Lung (tissue), 13 donors: Measurements from ENCODE around the gene PHKB. TPM values are rescaled to one million over a fixed set of nuclear protein-coding genes. Genes with fewer than 3 reads are reported as not detected.

ENCODE experiments used
- ATAC-seq: fragments of 200-7000 bp; cut with Tn5 transposase; one replicate; pipeline ENCODE4 v1.9.1; 2020; ENCODE audit warnings: moderate number of reproducible peaks; ENCODE audit not compliant: insufficient read depth, low FRiP score
- DNase-seq, 3 donors: peaks; one replicate each; pipeline ENCODE4 v3.0.0-alpha.2; 2013 to 2017
- H3K27ac ChIP-seq, 2 donors: one replicate each; pipeline ENCODE4 v1.5.1; 2013; ENCODE audit warnings: mild to moderate bottlenecking in 2 of 2, moderate library complexity in 2 of 2, control low read depth in 1 of 2, inconsistent platforms in 1 of 2, low read depth in 1 of 2, low read length in 1 of 2
- H3K27me3 ChIP-seq, 3 donors: one replicate each; pipeline ENCODE4 v1.5.1; 2013; ENCODE audit warnings: low read length in 2 of 3; ENCODE audit not compliant: control insufficient read depth in 3 of 3, insufficient read depth in 3 of 3
- H3K36me3 ChIP-seq, 4 donors: one replicate each; pipeline ENCODE4 v1.5.1; 2013; ENCODE audit warnings: low read length in 4 of 4, mild to moderate bottlenecking in 1 of 4, moderate library complexity in 1 of 4; ENCODE audit not compliant: control insufficient read depth in 4 of 4, insufficient read depth in 4 of 4
- H3K4me1 ChIP-seq, 5 donors: one replicate each; pipeline ENCODE4 v1.5.1; 2013; ENCODE audit warnings: low read length in 5 of 5, mild to moderate bottlenecking in 2 of 5, moderate library complexity in 1 of 5; ENCODE audit not compliant: control insufficient read depth in 5 of 5, insufficient read depth in 5 of 5
- H3K4me3 ChIP-seq: one replicate; pipeline ENCODE4 v1.5.1; 2013; ENCODE audit warnings: mild to moderate bottlenecking, control low read depth, moderate library complexity
- H3K9ac ChIP-seq, 2 donors: one replicate each; pipeline ENCODE4 v1.5.1; 2013; ENCODE audit warnings: low read length in 2 of 2, control low read depth in 1 of 2; ENCODE audit not compliant: insufficient read depth in 1 of 2
- H3K9me3 ChIP-seq, 4 donors: one replicate each; pipeline ENCODE4 v1.5.1; 2013; ENCODE audit warnings: low read length in 3 of 4, mild to moderate bottlenecking in 1 of 4, moderate library complexity in 1 of 4; ENCODE audit not compliant: control insufficient read depth in 4 of 4, insufficient read depth in 3 of 4
- CTCF ChIP-seq: IDR thresholded peaks from 2 replicates; pipeline ENCODE4 v1.5.1; 2012; ENCODE audit warnings: mild to moderate bottlenecking; ENCODE audit errors: control extremely low read depth, extremely low read depth
- WGBS, 2 donors: extraction: QIAGEN DNeasy Blood & Tissue Kit; methylation state at CpG; one replicate each; pipeline ENCODE4 v1.1.7; 2013; 5-methylcytosine and 5-hydroxymethylcytosine counted together
- polyA plus RNA-seq, 2 donors: library from polyadenylated mRNA; stranded (reverse); fragments of 200-250 nt; gene quantifications; one replicate each; pipeline ENCODE4 v1.2.1, GENCODE V29; 2013
- small RNA-seq: library from RNA; depleted of rRNA; stranded (forward); fragments of <200 nt; gene quantifications from one replicate; pipeline ENCODE3, GENCODE V24; 2014; ENCODE audit warnings: low replicate concordance
- total RNA-seq, 2 donors: library from RNA; depleted of rRNA in 1 of 2; stranded (reverse); fragments of >200 nt in 1 of 2; gene quantifications; one replicate each; pipeline ENCODE4 v1.2.1, GENCODE V29; 2014 to 2021
- donor health status: control.
- donor health status: control.
- donor health status: Bipolar disorder and iron deficiency.
- donor health status: healthy.
- donor health status: DM: yes; HTN: yes; CAD: no.

Gene PHKB
- total and polyA plus RNA-seq, 4 donors, result 21.2 to 134 (median 49.6) TPM

- WGBS, 2 donors, result 75 to 77% methylated on average over 6 of the region's 6 CpGs
Measured at GRCh38 chr16:47734081-47734857, 273.1 kb downstream of the PHKB start.

DNA sequence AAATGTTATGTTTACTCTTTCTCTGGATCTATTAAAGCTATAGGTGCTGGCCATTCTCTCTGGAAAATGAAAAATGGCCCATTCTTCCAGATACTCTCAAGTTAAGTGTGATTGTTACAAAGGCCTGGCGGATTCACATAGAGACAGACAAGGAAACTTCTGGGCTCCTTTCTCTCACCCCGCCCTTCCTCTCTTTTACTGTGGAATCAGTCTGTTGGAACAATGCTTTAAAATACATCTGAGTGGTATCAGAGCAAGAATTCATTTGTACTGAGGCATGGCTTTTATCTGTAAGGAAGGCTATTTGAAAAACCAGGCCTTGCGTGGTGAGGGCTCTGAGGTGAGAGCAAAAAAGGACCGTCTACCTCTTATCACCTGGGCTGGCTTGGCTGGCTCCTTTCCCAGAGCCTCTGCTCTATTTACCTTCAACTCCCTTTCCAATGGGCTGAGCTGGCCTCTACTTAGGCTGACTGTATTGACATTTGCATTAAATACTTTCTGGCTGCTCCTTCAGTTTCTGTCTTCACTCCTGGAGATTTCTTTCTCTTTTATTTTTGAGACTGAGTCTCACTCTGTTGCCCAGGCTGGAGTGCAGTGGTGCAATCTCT lies 274.0 kb downstream of the PHKB start:
- Histone ChIP-seq H3K27me3 (no peaks in the 10 kb centered on the region), H3K36me3 (no peaks in the 10 kb centered on the region), H3K9me3 (peaks cover 0 to 3% (median under 1%) of the 10 kb centered on the region in 4 donors), H3K4me1 (peaks cover 0 to 6% (median 0%) of the 10 kb centered on the region in 5 donors), H3K9ac (no peak overlapping the region), H3K27ac (no peak overlapping the region), H3K4me3 (no peak overlapping the region)
- peak; percentile 75 for ATAC-seq
- WGBS, 2 donors, result 51 to 69% methylated on average over 4 of the region's 4 CpGs
- no peak for TF ChIP-seq CTCF
- DNase-seq, result peak; percentile 43 to 78 (median 45)

More at GRCh38 chr16:47734081-47734857, 273.1 kb downstream of the PHKB start:
- no peak overlapping the region for H3K4me3 ChIP-seq
- TF ChIP-seq CTCF, result no peak
- DNase-seq (no peak), ATAC-seq (no peak)
- peaks cover 0 to 6% (median 0%) of the 10 kb centered on the region in 5 donors for H3K4me1 ChIP-seq
- no peaks in the 10 kb centered on the region for H3K36me3 ChIP-seq
- peaks cover 0 to 3% (median 0%) of the 10 kb centered on the region in 4 donors for H3K9me3 ChIP-seq
- no peaks in the 10 kb centered on the region for H3K27me3 ChIP-seq
- no peak overlapping the region for H3K9ac ChIP-seq
- no peak overlapping the region for H3K27ac ChIP-seq

- Histone ChIP-seq H3K9me3 (no peaks in the 10 kb centered on the region), H3K4me1 (no peaks in the 10 kb centered on the region), H3K9ac (no peak overlapping the region), H3K36me3 (no peaks in the 10 kb centered on the region), H3K27me3 (no peaks in the 10 kb centered on the region), H3K4me3 (no peak overlapping the region), H3K27ac (no peak overlapping the region)
- ATAC-seq (no peak), DNase-seq (no peak)
- WGBS, 2 donors, result 87 to 91% methylated on average over 3 of the region's 3 CpGs
- no peak for TF ChIP-seq CTCF
Measured at GRCh38 chr16:47750371-47750770, 289.2 kb downstream of the PHKB start.

Small RNA genes lying within 50 kb of the gene (small RNA-seq; reads per million reads assigned to genes)
- gene RNA5SP425, result not detected

Other genes with a start within 250 kb of the PHKB start
- 10 to 100 TPM; 44.1 to 79.4 TPM for gene ITFG1, start 268 bp upstream of the PHKB start, total RNA-seq
- 10 to 100 TPM; 13.0 to 36.4 TPM for gene ITFG1, start 268 bp upstream of the PHKB start, polyA plus RNA-seq